Loucy (cell line): ENCODE results near the gene FSTL4.

Experiments used
- CTCF ChIP-seq: fragments of 200-600 bp; sonication (generic); conservative IDR thresholded peaks from 2 replicates; pipeline ENCODE4 v1.5.1; 2014; ENCODE audit warnings: mild to moderate bottlenecking, antibody characterized with exemption, low read length
- EZH2phosphoT487 ChIP-seq: fragments of 200-600 bp; IDR thresholded peaks from 2 replicates; pipeline ENCODE4 v1.6.1; 2018; ENCODE audit warnings: antibody characterized with exemption, mild to moderate bottlenecking, moderate library complexity, borderline replicate concordance

DNA sequence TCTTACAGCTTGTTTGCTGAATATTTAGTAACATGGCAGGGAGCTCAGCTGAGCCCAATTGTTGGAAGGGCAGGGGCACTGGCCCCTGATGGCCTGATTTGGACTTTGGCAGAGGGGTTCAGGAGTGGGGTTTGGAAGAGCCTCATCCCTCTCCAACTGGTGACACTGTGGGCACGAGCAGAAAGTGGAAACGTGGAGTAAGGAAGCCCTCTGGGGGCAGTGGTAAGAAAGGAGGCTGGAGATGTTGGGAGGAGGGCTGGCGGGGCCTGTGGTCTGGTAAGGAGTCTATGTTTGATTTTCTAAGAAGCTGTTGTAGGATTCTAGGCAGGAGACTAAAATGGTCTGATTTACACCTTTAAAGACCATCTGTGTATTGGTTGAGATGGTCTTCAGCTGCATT lies 351.6 kb downstream of the FSTL4 start:
- no peak for TF ChIP-seq CTCF
- no peak for TF ChIP-seq EZH2phosphoT487
